ENCODE data around the gene GUCY2D.

- TF ChIP-seq CTCF (IDR thresholded peaks at IDR 0.05) (no peak), POLR2A (IDR thresholded peaks at IDR 0.05) (no peak)
Measured at GRCh38 chr17:8032442-8032841, 30.0 kb downstream of the GUCY2D start.

Measured in thyroid gland (tissue), 4 donors.